GM18526 (cell line): Measurements from ENCODE around the gene PDS5A.

Experiments
- POLR2A ChIP-seq: IDR thresholded peaks from 3 replicates; pipeline ENCODE4 v1.6.1; 2011; ENCODE audit not compliant: insufficient read length; ENCODE audit errors: extremely low read depth

PDS5A gene

GRCh38 chr4:39970671-39971640 lies 6.8 kb downstream of the PDS5A start:
- TF ChIP-seq POLR2A: no peak

GRCh38 chr4:39963656-39964055 lies 14.1 kb downstream of the PDS5A start:
- TF ChIP-seq POLR2A: no peak

DNA sequence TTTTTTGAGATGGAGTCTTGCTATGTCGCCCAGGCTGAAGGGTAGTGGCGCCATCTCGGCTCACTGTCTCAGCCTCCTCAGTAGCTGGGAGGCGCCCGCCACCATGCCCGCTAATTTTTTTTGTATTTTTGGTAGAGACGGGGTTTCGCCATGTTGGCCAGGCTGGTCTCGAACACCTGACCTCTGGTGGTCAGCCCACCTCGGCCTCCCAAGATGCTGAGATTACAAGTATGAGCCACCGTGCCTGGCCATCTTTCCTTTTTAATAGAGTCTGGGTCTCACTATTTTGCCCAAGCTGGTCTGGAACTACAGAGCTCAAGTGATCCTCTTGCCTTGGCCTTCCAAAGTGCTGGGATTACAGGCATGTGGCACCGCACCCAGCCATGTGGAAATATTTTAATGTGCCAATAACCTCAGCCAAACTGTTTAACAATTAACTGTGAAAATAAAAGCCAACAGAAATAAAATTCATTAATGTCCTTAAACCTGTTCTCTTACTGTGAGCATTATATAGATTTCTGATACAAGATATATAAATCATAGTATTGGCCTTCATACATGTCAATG lies 16.3 kb downstream of the PDS5A start:
- TF ChIP-seq POLR2A: no peak

GRCh38 chr4:39950861-39951481 lies 26.7 kb downstream of the PDS5A start:
- TF ChIP-seq POLR2A: no peak

DNA sequence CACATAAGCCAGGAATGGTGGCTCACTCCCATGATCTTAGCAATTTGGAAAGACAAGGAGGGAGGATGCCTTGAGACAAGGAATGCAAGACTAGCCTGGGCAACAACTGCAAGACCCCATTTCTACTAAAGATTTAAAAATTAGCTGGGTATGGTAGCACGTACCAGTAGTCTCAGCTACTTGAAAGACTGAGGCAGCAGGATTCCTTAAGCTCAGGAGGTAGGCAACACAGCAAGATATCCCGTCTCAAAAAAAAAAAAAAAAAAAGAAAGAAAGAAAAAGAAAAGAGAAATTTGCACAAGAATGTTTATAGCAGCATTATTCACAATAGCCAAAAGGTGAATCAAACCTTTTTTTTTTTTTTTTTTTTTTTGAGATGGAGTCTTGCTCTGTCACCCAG lies 29.7 kb downstream of the PDS5A start:
- no peak for TF ChIP-seq POLR2A

- TF ChIP-seq POLR2A: no peak
Measured at GRCh38 chr4:39947417-39947816, 30.3 kb downstream of the PDS5A start.

- no peak for TF ChIP-seq POLR2A
Measured at GRCh38 chr4:39942507-39942906, 35.2 kb downstream of the PDS5A start.

GRCh38 chr4:39941682-39942217 lies 36.0 kb downstream of the PDS5A start:
- TF ChIP-seq POLR2A: no peak

DNA sequence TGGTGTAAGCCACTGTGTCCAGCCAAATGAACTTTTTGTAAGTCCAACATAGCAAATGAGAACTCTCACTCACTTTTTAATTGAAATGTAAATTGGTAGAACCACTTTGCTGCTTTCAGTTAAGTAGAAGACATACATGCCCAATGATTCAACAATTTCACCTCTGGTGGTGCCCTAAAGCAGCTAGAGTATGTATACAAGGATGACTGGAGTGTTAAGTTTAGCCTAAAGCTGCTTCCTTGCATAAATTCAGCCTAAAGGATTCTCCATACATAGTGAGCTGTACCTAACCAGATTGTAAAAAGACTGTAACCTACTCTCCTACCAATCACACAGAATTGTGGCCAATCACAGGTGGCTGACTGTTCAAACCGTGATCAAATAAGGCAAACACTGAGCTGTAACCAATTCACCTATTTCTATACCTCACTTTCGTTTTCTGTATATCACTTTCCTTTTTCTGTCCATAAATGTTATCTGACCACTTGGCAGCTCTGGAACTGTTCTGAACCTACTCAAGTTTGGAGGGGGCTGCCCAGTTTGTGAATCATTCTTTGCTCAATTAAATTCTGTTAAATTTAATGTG lies 39.9 kb downstream of the PDS5A start:
- TF ChIP-seq POLR2A: no peak

DNA sequence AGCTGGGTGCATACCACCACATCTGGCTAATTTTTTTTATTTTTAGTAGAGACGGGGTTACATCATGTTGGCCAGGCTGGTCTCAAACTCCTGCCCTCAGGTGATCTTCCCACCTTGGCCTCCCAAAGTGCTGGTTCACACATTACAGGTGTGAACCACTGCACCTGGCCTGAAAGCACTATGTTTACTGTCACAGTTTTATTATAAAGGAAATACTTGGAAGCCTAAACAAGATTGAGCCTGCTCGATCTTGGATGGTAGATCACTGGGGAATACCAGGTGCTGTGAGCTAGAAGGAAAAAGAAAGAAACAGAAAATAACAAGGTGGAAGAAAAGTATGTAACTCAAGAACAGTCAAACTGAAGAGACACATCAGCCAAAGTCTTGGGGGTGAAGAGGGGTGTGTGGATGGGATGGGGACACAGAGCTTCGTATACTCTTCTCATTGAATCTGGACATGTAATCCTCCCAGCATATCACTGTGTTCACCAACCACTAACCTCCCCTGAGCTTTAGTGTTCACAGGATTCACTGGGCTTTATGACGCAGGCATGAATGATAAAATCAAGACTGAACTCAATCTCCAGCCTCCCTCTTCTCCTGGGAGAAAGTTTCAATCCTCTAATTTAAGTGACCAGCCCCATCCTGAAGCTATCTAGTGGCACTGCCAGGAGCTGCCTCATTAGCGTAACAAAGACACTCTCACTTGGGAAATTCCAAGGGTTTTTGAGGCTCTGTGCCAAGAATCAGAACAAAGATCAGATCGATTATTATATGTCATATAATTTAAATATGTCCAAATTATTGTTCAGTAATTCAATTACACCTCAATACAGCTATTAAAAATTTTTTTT lies 40.9 kb downstream of the PDS5A start:
- no peak for TF ChIP-seq POLR2A

GRCh38 chr4:39933671-39934590 lies 43.8 kb downstream of the PDS5A start:
- no peak for TF ChIP-seq POLR2A

DNA sequence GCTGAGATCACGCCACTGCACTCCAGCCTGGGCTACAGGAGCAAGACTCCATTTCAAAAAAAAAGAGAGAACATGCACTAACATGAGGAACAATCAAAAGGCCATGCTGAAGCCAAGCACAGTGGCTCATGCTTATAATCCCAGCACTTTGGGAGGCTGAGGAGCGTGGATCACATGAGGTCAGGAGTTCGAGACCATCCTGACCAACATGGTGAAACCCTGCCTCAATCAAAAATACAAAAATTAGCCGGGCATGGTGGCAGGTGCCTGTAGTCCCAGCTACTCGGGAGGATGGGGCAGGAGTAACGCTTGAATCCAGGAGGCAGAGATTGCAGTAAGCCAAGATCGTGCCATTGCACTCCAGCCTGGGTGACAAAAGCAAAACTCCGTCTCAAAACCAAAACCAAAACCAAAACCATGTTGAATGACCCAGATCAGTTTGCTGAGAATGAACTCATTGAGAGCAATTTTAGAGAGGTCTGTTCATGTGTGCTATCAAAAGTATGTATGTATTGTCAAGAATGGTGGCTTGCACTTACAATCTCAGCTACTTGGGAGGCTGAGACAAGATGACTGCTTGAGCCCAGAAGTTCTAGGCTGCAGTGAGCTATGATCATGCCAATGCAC lies 44.8 kb downstream of the PDS5A start:
- no peak for TF ChIP-seq POLR2A

- TF ChIP-seq POLR2A: no peak
Measured at GRCh38 chr4:39931441-39931901, 46.2 kb downstream of the PDS5A start.
